NK-92 (cell line): ENCODE measurements around the gene KLF18.
"Not testable (repeated sequence)": the region's sequence is repeated elsewhere in the genome, so short reads cannot be mapped to it uniquely, and the experiment has no call there.

Source experiments
- DNase-seq: peaks from one replicate; lab custom pipeline; 2025; ENCODE audit not compliant: unreplicated experiment; lab: John Stamatoyannopoulos, UW

KLF18 gene

DNA sequence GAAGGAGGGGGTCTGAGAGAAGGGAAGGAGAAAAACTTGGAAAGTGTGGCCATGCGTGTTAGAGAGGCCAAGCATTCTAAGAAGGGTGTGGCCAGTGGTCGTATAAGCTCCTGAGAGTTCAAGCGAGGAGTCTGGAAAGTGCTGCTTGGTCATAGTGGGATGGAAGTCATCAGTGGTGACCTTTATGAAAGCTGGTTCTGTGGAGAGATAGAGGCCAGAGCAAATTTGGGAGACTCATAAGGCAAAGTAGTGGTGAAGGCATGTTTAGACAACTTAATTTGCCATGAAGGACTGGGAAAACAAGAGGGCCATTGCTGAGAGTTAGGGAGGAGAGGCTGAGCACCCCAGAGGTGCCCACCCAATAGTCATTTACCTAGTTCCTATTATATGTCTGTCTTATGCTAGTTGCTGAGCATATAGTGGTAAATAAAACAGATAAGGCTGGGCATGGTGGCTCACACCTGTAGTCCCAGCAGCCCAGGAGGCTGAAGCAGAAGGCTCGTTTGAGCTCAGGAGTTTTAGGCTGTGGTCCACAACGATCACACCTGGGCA lies 21.0 kb downstream of the KLF18 start:
- DNase-seq, result no peak

DNA sequence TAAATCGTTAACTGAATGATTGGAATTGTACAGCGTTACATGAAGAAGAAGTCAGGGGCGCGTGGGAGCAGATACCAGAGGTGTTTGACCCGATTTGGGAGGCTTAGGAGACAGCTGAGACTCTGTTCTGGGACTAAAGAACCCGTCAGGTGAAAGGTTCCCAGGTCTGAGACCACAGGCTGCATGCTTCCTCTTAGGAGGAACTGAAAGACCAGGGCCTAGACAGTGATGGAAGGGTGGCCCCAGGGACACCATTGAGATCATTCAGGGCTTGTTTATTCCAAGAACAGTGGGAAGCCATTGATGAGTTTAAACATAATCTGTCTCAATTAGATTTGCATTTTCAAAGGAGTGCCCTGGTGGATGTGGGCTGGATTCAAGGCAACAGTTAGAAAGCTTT lies 21.9 kb downstream of the KLF18 start:
- DNase-seq, result no peak

DNA sequence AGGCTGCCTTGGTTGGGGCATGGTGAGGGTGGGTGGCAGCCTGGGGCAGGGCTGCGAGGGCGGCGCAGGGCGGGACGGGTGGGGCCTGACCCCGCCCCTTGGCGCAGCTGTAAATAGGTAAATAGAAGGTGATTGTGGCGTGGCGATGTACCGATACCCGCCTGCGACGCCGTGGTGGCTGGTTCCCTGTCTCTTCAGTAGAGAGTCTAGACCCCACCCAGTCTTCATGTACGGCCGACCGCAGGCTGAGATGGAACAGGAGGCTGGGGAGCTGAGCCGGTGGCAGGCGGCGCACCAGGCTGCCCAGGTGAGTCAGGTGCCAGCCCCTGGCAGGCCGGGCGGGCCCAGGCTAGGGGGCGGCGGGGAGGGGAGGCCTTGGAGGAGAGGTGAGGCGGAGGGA lies 22.7 kb downstream of the KLF18 start, which contains the start of gene KLF17:
Gene KLF17 (plus strand): TSS at position 140 of the 400 bp plus-strand sequence. CDS start 87 bp downstream, at position 227.
- DNase-seq, result no peak

DNA sequence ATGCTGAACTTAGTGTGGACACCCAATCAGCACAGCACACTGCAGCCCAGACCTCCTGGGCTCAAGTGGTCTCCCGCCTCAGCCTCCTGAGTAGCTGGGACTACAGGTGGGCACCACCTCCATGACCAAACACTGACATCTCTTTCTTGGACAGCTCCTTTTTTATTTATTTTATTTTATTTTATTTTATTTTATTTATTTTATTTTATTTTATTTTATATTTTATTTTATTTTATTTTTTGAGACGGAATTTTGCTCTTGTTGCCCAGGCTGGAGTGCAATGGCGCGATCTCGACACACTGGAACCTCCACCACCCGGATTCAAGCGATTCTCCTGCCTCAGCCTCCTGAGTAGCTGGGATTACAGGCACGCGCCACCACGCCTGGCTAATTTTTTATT lies 24.2 kb downstream of the KLF18 start:
- not testable (repeated sequence) for DNase-seq

DNA sequence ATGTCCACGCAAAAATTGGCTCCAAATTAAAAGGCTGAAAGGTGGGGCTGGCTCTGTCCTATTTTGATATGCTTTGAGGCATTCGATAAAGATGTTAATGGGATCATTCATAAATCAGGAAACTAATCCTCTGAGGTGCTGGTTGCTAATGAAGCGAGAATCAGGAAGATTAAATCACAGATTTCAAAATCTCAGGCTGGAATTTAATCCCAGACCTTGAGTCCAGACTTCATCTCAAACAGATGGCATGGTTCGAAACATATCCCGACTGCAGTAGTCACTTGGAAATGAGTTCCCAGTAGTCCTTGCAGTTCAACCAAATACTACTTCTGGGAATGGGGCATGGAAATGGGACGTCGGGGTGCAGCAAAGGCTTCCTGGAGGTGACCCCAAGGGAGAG lies 27.3 kb downstream of the KLF18 start:
- no peak for DNase-seq

DNA sequence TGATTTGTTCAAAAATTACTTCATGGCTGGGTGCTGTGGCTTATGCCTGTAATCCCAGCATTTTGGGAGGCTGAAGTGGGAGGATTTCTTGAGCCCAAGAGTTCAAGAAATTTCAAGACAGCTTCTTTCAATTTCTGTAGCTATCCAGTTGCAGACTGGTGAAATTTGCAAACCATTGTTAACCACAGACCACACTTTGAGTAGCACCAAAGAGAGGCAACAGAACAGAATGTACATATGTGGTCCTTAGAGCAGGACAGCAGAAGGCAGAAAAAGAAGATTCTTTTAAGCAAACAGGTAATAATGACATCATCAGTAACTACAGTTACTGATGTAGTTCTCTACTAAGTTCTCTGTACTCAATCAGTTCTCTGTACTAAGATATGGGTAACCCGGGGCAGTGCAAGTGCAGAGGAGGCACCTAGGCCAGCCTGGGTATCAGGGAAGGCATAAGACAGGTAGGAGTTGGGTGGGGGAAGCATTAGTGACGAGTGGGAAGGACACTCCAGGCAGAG lies 28.3 kb downstream of the KLF18 start:
- no peak for DNase-seq

DNA sequence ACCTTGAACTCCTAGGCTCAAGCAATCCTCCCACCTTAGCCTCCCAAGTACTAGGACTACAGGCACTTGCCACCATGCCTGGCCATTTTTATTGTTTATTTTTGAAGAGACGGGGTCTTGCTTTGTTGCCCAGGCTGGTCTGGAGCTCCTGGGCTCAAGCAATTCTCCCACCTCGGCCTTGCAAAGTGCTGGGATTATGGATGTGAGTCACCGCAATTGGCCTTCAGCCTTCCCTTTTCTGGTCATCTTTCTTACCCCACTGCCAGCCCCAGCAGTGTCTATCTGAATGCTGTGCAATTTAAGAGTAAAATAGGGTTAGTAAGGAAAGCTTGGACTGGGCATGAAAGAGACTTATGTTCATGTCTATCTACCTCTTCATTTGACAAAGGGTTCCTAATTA lies 28.9 kb downstream of the KLF18 start:
- no peak for DNase-seq

DNA sequence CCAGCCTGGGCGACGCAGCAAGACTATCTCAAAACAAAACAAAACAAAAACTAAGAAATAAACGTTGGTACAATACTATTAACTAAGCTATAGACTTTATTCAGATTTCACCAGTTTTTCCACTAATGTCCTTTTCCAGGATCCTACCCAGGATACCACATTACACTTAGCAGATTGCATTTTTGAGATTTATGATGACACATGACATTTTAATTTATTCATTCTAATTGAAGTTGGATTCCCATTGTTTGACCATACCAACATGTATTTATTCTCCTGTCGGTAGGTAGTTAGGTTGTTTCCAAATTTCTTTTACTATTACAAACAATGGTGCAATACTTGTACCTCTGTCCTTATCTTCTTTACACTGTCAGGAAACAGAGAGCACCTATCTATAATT lies 29.6 kb downstream of the KLF18 start:
- no peak for DNase-seq

DNA sequence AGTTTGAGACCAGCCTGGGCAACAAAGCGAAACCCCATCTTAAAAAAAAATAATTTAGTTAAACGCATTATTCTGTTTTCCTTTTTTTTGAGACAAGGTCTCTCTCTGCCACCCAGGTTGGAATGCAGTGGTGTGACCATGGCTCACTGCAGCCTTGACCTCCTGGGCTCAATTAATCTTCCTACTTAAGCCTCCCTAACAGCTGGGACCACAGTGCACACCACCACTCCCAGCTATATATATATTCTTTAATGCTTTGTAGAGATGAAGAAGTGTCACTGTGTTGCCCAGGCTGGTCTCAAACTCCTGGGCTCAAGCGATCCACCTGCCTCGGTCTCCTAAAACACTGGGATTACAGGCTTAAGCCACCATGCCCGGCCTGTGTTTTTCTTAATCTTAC lies 30.5 kb downstream of the KLF18 start:
- no peak for DNase-seq

DNA sequence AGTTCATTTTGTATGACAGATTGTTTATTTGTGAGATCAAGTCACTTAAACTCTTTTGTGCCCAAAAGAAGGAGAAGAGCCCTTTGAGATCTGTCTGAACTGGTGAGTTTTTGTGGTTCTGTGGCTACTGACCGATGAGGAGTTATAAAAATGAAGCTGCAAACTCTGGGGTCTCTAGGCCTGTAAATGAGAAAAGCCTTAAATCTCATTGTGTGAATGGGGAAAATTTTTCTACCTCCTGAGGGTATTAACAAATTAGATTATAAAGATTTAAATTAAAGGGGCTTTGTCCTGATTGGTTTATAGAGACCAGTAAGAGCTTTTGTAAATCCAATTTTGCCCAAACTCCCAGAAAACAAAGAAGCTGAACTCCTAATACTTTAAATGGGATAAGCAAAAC lies 32.5 kb downstream of the KLF18 start:
- no peak for DNase-seq

DNA sequence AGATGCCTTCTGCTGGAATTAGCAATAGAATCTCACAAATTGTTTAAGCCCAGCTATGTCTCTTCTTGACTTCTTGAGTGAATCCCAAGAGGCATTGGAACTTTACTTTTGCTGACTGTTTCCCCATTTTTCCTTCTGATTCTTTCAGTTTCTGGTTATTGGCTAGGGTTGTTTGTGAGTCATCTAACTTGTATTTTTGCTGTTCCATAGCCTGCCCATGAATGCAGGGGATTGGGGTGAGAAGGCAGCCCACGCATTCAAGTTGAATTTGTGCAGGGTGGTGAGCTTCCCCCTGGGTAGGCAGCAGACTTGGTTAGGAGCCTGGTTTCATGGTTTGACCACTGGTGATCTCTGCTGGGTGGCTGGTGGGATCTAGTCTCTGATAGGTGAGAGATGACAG lies 33.2 kb downstream of the KLF18 start:
- DNase-seq, result no peak

DNA sequence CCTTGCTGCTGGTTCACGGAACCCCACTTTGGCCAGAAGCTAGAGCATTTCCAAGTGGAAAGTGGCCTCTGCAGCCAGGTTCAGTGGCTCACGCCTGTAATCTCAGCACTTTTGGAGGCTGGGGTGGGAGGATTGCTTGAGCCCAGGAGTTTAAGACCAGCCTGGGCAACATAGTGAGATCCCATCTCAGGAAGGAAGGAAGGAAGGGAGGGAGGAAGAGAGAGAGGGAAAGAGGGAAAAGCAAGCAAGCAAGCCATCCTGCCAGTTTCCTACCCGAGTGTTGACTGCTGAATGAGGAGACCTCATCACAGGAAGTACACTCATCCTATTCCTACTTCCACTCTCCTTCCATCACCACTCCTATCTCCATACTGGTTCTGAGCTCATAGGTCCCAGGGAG lies 35.6 kb downstream of the KLF18 start:
- DNase-seq, result no peak

DNA sequence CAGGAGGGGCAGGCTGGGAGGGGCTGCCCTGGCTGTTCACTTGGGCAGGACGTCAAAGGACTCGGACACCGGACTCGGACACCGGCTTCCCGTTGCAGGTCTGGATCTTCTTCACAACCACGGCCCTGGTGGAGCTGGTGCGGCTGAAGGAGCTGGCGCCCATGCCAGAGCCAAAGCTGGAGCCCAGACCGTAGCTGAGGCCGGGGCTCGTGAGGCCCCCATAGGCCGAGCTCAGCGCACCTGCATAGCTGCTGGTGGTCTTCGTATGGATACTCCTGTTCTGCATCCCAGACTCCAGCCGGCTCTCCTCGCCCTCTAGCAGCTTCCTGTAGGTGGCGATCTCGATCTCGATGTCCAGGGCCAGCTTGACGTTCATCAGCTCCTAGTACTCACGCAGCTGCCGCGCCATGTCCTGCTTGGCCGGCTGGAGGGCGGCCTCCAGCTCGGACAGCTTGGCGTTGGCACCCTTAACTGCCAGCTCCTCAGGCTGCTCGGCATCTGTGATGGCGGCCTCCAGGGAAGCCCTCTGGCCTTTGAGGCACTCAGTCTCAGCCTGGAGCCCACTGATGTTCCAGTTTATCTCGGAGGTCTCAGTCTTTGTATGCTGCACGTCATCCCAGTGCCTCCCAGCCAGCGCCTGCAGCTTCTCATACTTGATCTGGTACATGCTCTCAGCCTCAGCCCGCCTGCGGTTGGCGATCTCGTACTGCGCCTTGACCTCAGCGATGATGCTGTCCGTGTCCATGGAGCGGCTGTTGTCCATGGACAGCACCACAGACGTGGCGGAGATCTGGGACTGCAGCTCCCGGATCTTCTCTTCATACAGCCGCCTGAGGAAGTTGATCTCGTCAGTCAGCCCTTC lies 37.9 kb downstream of the KLF18 start:
- no peak for DNase-seq

DNA sequence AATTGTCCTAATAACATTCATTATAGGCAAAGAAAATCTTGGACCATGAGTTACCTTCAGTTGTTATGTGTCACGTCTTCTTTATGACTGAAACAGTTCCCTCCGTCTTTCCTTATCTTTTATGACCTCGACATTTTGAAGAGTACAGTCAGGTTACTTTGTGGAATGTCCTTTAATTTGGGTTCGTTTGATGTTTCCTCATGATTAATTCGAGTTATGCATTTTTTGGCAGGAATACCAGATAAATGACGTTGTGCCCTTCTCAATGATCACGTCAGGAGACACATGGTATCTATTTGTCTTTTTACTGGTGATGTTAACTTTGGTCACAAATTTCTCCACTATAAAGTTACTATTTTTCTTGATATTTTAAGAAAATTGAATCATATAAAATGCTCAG lies 40.1 kb downstream of the KLF18 start:
- DNase-seq, result no peak

DNA sequence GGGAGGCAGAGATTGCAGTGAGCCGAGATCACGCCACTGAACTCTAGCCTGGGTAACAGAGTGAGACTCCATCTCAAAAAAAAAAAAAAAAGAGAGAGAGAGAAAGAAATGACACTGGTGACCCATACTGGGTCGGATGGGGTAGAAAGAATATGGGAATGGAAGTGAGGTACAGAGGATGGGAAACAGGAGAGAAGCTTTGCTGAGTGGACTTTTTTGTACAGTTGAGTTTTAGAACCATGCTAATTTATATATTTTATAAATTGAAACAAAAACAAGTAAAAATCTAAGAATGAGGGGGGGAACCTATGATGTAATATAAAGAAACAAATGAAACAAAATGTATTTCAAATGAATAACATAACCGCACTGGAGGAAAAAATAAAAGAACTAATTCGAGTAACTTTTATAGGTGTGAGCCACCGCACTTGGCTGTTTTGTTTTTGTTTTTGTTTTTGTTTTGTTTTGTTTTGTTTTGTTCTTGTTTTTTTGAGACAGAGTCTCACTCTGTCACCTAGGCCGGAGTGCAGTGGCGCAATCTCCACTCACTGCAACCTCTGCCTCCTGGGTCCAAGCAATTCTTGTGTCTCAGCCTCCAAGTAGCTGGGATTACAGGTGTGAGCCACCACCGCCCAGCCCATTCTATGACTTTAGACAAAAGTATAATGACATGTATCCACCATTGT lies 41.1 kb downstream of the KLF18 start:
- no peak for DNase-seq

DNA sequence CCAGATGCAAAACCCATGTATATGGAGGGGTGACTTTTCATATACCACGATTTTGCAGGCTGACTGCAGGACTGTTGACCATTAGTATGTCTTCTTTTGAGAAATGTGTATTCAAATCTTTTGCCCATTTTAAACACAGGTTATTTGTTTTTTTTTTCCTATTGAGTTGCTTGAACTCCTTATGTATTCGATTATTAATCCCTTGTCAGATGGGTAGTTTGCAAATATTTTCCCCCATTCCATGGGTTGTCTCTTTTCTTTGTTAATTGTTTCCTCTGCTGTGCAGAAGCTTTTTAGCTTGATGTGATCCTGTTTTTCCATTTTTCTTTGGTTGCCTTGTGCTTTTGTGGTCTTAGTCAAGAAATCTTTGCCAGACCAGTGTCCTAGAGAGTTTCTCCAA lies 47.4 kb downstream of the KLF18 start:
- DNase-seq, result no peak

DNA sequence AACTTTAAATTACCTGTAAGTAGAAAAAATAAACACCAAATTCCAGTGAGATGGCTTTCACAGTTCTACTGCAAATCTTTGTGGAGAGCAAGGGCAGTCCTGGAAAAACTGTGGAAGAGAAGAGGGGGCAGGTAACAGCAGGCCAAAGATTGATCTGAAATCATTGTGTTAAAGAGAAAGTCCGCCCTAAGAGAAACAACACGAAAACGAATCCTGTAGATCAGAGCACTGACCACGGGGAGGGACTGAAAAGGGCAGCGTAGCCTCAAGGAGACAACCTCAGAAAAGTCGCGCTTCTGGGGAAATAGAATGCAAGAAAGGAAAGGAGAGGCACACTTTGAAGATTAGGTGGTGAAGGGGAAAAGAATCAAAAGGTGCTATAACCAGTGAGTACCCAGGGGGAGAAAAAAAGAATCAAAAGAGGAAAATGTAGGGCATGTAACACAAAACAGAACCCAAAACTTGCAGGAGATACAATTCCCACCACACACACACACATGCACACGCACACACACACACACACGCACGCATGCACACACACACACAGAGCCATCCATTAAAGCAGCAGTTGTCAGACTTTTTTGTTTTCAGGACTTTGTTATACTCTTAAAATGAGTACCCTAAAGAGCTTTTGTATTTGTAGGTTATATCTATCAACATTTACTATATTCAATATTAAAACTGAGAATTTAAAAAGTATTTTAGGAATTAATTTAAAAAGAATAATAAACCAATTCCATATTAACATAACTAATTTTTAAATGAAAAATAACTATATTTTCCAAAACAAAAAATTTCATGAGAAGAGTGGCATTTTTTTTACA lies 50.8 kb downstream of the KLF18 start:
- DNase-seq, result no peak

DNA sequence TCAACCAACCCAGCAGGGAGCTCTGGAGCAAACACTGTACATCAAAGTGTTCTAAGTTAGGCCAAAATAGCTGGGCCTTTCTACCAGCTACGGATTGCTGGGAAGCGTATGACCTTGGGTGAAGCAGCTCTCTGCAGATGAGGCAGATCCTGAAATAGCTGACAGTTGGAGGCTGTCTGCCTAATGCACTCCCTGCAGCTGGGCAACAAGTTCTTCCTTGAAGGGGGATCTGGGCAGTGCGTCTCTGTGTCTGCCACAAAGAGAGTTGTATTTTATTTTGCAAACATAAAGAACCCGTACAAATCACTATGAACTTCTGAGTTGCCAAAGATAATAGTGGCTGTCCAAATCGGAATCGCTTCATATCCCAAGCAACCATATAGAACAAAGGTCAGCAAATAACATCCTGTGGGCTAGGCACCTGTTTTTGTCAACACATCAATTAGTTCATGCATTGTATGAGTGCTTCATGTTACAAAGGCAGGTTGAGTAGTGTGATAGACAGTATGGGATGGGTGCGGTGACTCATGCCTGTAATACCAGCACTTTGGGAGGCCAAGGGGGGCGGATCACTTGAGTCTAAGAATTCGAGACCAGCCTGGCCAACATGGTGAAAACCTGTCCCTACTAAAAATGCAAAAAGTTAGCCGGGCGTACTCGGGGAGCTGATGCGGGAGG lies 51.9 kb downstream of the KLF18 start:
- DNase-seq, result no peak
